IMR-90 (cell line): ENCODE measurements around the gene SALL4.

Source experiments
- CEBPB ChIP-seq: IDR thresholded peaks from 2 replicates; pipeline ENCODE4 v1.6.1; 2012; ENCODE audit warnings: low read depth, low read length, improper control_type of control experiment
- MAZ ChIP-seq: IDR thresholded peaks from 2 replicates; pipeline ENCODE4 v1.6.1; 2012; ENCODE audit warnings: low read depth, mild to moderate bottlenecking, low read length, improper control_type of control experiment, moderate library complexity, borderline replicate concordance
- POLR2A ChIP-seq: IDR thresholded peaks from 2 replicates; pipeline ENCODE4 v1.6.1; 2012; ENCODE audit warnings: mild to moderate bottlenecking, low read depth, low read length
- TF ChIP-seq, protein P1 (sequence below): conservative IDR thresholded peaks from 2 replicates; pipeline ENCODE4 v1.5.1; 2012; ENCODE audit warnings: mild to moderate bottlenecking, low read depth, low read length, improper control_type of control experiment

- TF ChIP-seq, protein P1, sequence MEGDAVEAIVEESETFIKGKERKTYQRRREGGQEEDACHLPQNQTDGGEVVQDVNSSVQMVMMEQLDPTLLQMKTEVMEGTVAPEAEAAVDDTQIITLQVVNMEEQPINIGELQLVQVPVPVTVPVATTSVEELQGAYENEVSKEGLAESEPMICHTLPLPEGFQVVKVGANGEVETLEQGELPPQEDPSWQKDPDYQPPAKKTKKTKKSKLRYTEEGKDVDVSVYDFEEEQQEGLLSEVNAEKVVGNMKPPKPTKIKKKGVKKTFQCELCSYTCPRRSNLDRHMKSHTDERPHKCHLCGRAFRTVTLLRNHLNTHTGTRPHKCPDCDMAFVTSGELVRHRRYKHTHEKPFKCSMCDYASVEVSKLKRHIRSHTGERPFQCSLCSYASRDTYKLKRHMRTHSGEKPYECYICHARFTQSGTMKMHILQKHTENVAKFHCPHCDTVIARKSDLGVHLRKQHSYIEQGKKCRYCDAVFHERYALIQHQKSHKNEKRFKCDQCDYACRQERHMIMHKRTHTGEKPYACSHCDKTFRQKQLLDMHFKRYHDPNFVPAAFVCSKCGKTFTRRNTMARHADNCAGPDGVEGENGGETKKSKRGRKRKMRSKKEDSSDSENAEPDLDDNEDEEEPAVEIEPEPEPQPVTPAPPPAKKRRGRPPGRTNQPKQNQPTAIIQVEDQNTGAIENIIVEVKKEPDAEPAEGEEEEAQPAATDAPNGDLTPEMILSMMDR, result no peak
- no peak for TF ChIP-seq POLR2A
- TF ChIP-seq MAZ, result no peak
- no peak for TF ChIP-seq CEBPB
Measured at GRCh38 chr20:51840865-51841264, 38.5 kb upstream of the SALL4 start.
